Measurements from ENCODE around the gene ADCK1.

- no peak for TF ChIP-seq POLR2A (IDR thresholded peaks at IDR 0.05; ENCODE audit: low read depth, low read length)
- no peak for TF ChIP-seq CTCF (IDR thresholded peaks at IDR 0.05; ENCODE audit: extremely low read depth in 1 of 2, insufficient read depth in 1 of 2, low read depth in 1 of 2, low read length in 2 of 2)
- TF ChIP-seq JUN (IDR thresholded peaks at IDR 0.05; ENCODE audit: borderline replicate concordance, insufficient read depth, insufficient read length, low read depth), result no peak
- TF ChIP-seq MAX (IDR thresholded peaks at IDR 0.05; ENCODE audit: insufficient read depth, insufficient read length), result no peak
- no peak for TF ChIP-seq POLR2AphosphoS5 (IDR thresholded peaks at IDR 0.05; ENCODE audit: insufficient read depth, low read depth, low read length)
- no peak for TF ChIP-seq EZH2 (IDR thresholded peaks at IDR 0.05; ENCODE audit: borderline replicate concordance, low read depth, low read length, severe bottlenecking)
- no peak for TF ChIP-seq FOS (IDR thresholded peaks at IDR 0.05; ENCODE audit: borderline replicate concordance, insufficient read depth, low read length)
- no peak for TF ChIP-seq MYC (IDR thresholded peaks at IDR 0.05; ENCODE audit: low read depth, low read length)
Observed at GRCh38 chr14:77752799-77753516, 47.0 kb upstream of the ADCK1 start.
